Stimulated activated CD4-positive, alpha-beta T cell treated with anti-CD3 and anti-CD28 coated beads, Interleukin-4, amount 100 ng/mL, for 4 hours (primary cell): ENCODE data around the gene TPCN1.

ENCODE experiments used
- DNase-seq, 2 experiments: peaks; one replicate each; pipeline ENCODE4 v3.0.0-alpha.2; 2020

The TPCN1 gene

DNA sequence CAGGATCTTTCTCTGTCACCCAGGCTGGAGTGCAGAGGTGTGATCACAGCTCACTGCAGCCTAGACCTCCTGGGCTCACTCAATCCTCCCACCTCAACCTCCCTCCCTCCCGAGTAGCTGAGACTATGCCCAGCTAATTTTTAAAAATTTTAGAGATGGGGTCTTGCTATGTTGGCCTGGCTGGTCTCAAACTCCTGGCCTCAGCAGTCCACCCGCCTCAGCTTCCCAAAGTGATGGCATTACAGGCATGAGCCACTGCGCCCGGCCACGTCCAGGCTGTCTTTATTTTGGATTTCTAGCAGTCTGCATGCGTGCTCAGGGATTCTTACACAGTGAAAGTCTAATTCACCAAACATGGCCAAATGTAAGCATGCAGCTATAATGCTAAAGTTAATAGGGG is 95.9 kb downstream of the TPCN1 start:
- DNase-seq = no peak

GRCh38 chr12:113318046-113318656 is 96.9 kb downstream of the TPCN1 start:
- no peak for DNase-seq

GRCh38 chr12:113318900-113319628 is 97.8 kb downstream of the TPCN1 start:
- no peak for DNase-seq

- no peak for DNase-seq
Observed at GRCh38 chr12:113320401-113320800, 99.1 kb downstream of the TPCN1 start.

- no peak for DNase-seq
Observed at GRCh38 chr12:113322343-113322742, 101.1 kb downstream of the TPCN1 start.

DNA sequence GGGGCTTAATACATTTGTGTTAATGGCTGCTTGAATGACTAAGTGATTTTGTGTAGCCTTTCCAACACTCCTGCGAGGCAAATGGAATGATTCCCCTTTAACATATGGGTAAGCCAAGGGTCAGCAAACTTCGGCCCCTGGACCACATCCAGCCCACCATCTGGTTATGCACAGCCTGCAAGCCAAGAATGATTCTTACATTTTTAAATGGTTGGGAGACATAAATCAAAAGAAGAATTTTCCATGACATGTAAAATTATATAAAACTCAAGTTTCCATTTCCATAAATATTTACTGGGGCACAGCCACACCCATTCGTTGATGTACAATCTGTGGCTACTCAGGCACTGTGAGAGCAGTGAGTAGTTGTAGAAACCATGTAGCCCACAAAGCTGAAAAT is 104.7 kb downstream of the TPCN1 start:
- no peak for DNase-seq

DNA sequence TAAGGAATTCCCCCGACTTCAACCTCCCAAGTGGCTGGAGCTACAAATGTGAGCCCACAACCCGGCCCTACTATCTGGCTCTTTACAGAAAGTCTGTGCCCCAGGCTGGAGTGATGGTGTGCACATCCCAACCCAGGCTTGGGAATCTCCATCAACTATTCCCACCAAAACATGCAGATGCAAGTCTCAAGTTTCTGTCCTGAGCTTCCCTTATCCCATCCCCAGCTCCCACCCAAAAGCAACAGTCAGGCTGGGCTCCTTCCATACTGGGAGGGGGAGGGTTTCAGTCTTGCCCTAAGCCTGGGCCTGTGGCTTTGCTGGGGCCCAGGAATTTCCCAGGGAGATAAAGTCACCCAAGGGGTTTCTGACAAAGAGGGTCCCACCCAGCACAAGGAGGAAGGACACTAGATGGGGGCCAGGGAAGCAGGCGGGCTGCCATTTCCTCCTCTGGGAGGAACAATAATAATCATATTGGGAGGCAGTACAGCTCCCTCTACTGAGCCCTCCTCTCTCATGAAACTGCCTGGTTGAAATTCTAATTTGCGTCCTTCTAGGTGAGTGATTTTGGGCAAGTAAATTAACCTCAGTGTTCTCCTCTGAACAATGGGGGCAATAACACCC is 105.6 kb downstream of the TPCN1 start:
- no peak for DNase-seq

DNA sequence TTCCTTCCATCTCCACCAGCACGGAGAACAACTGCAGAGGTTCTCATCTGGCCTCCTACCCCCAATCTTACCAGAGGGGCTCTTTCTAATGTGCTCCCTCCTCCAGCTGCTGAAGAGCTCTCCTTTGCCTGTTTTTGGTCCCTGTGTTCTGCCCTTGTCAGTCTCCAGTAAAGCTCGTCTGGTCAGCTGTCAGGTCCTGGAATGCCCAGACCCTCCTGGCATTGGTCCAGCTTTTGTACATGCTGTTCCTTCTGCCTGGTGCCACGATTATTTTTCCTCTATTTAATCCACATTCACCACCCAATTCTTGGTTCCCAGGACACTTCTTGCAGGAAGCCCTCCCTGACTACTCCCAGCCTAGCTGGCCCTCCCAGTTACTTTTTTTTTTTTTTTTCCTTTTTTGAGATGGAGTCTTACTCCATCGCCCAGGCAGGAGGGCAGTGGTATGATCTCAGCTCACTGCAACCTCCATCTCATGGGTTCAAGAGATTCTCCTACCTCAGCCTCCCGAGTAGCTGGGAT is 107.2 kb downstream of the TPCN1 start:
- no peak for DNase-seq

- DNase-seq = no peak
Observed at GRCh38 chr12:113329022-113329790, 107.9 kb downstream of the TPCN1 start.

GRCh38 chr12:113329791-113330417 is 108.6 kb downstream of the TPCN1 start:
- DNase-seq = no peak

GRCh38 chr12:113330505-113330904 is 109.2 kb downstream of the TPCN1 start:
- no peak for DNase-seq

DNA sequence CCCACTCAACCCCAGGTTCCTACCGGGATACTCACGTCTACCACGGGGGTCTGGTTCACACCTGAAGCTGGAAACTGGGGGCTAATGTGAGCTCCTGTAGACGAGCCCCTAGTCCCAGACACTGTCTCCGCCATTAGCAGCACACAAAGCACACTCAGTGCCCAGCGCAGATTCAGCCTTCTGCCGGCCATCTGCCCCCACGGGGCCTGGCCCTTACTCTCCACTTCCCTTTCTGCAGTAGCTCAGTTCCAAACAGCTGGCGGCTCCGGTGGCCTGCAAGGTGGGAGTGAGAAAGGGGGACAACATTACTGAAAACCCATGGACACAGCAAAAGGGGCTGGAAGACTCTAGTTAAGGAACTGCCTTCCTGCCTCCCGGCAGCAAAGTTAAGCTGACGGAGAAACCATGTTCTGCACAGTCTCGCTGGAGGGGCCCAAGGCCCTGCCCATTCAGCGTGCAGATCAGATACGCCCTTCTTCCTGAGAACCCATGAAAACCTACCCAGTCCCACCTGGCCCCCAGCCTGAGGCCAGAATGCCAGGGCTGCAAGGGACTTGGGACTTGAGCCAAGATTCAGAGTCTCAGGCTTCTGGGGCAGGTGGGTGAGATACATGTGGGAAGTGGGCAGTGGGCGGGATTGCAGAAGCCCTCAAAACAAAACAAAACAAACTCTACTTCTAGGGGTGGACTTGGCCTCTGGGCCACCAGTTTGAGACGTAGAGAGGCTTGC is 111.6 kb downstream of the TPCN1 start:
- no peak for DNase-seq

DNA sequence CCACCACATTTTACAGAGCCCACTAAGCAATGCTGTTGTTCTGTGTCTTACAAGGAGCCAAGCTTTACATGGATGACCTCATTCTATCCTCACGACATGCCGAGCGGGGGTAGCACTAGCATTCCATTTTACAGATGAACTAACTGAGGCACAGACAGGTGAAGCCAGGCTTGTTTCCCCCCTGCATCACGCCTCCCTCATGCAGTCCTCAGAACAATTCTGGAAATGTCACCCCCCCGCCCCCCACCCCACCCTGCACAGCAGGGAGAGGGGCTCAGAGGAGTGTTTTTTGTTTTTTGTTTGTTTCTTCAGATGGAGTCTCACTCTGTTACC is 112.1 kb downstream of the TPCN1 start:
- DNase-seq = no peak

GRCh38 chr12:113333877-113334785 is 112.9 kb downstream of the TPCN1 start:
- DNase-seq = no peak

- peak; percentile 80 to 89 for DNase-seq
Observed at GRCh38 chr12:113334786-113335539, 113.7 kb downstream of the TPCN1 start, which contains the start of gene SLC8B1. SLC8B1 (minus strand) TSS chr12:113335109; CDS start chr12:113332878, 2,231 bp downstream.

DNA sequence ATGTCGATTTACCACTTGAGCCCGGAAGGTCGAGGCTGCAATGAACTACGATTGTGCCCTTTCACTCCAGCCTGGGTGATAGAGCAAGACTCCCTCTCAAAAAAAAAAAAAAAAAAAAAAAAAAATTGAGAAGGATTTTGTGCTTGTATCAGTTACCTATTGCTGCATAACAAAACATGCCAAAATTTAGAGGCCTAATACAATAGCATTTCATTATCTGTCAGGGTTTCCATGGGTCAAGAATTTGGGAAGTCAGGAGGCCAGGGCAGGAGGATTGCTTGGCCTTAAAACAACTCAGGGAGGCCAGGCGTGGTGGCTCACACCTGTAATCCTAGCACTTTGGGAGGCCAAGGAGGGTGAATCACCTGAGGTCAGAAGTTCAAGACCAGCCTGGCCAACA is 118.3 kb downstream of the TPCN1 start:
- DNase-seq = no peak

GRCh38 chr12:113340061-113340460 is 118.8 kb downstream of the TPCN1 start:
- DNase-seq = no peak

GRCh38 chr12:113341535-113341934 is 120.3 kb downstream of the TPCN1 start:
- no peak for DNase-seq

DNA sequence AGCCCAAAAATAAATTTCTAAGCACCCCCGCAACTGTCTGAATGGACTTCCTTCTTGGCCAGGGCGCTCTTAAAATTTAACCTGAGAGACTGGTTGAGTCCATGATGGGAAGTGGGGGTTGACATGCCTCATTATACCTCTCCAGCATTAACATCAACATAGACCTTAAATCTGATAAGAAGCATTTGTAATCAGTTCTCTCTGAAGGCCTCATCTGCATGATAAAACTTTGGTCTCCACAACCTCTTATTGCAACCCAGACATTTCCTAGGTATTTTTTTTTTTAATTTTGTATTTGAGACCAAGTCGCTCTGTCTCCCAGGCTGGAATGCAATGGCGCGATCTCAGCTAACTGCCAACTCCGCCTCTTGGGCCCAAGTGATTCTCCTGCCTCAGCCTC is 124.1 kb downstream of the TPCN1 start:
- no peak for DNase-seq

- DNase-seq = no peak
Observed at GRCh38 chr12:113346353-113346752, 125.1 kb downstream of the TPCN1 start.
